Neural progenitor cell (in vitro differentiated cells): ENCODE results near the gene ELAVL4. TPM values are rescaled to one million over a fixed set of nuclear protein-coding genes. Genes with fewer than 3 reads are reported as not detected.

Experiments used
- DNase-seq: peaks from one replicate; pipeline ENCODE4 v3.0.0-alpha.2; 2016; ENCODE audit warnings: low spot score
- H2AFZ ChIP-seq: fragments of 200-600 bp; sonication (generic); replicated peaks from 2 replicates; pipeline ENCODE4 v1.6.1; 2016; ENCODE audit warnings: antibody characterized with exemption
- H3F3A ChIP-seq: fragments of 200-600 bp; sonication (generic); 2 replicates; pipeline ENCODE4 v1.6.1; 2016; ENCODE audit warnings: antibody characterized with exemption, low read depth
- H3K27ac ChIP-seq: fragments of 200-600 bp; sonication (generic); 2 replicates; pipeline ENCODE4 v1.5.1; 2016; ENCODE audit warnings: mild to moderate bottlenecking
- H3K27me3 ChIP-seq: fragments of 200-600 bp; sonication (generic); 2 replicates; pipeline ENCODE4 v1.6.1; 2016; ENCODE audit warnings: mild to moderate bottlenecking, moderate library complexity
- H3K36me3 ChIP-seq: fragments of 200-600 bp; sonication (generic); 2 replicates; pipeline ENCODE4 v1.5.1; 2016
- H3K4me1 ChIP-seq: fragments of 200-600 bp; sonication (generic); 2 replicates; pipeline ENCODE4 v1.6.1; 2016; ENCODE audit warnings: mixed run types
- H3K4me2 ChIP-seq: fragments of 200-600 bp; sonication (generic); 2 replicates; pipeline ENCODE4 v1.6.1; 2016
- H3K4me3 ChIP-seq: fragments of 200-600 bp; sonication (generic); 2 replicates; pipeline ENCODE4 v1.5.1; 2016
- H3K79me2 ChIP-seq: fragments of 200-600 bp; sonication (generic); 2 replicates; pipeline ENCODE4 v1.6.1; 2016; ENCODE audit warnings: low read depth
- H3K9ac ChIP-seq: fragments of 200-600 bp; sonication (generic); 2 replicates; pipeline ENCODE4 v1.6.1; 2016
- H3K9me3 ChIP-seq: fragments of 200-600 bp; sonication (generic); 2 replicates; pipeline ENCODE4 v1.5.1; 2016; ENCODE audit warnings: low read depth
- H4K20me1 ChIP-seq: fragments of 200-600 bp; sonication (generic); 2 replicates; pipeline ENCODE4 v1.6.1; 2016; ENCODE audit warnings: low read depth
- H3K27ac Mint-ChIP-seq: 3 replicates; pipeline ENCODE4 v1.8.0; 2021; ENCODE audit warnings: mixed read lengths
- H3K27me3 Mint-ChIP-seq: 2 replicates; pipeline ENCODE4 v1.8.0; 2022; ENCODE audit warnings: low read depth, mild to moderate bottlenecking, inconsistent platforms, moderate library complexity, mixed read lengths; ENCODE audit not compliant: insufficient read depth
- H3K36me3 Mint-ChIP-seq: 3 replicates; pipeline ENCODE4 v1.8.0; 2021; ENCODE audit warnings: mixed read lengths
- H3K4me1 Mint-ChIP-seq: 3 replicates; pipeline ENCODE4 v1.8.0; 2021; ENCODE audit warnings: mixed read lengths
- H3K4me3 Mint-ChIP-seq: 3 replicates; pipeline ENCODE4 v1.8.0; 2021; ENCODE audit warnings: mild to moderate bottlenecking, moderate library complexity, mixed read lengths
- H3K9me3 Mint-ChIP-seq: 3 replicates; pipeline ENCODE4 v1.8.0; 2020; ENCODE audit warnings: mixed read lengths
- CTCF ChIP-seq: fragments of 200-600 bp; sonication (generic); IDR thresholded peaks from 2 replicates; pipeline ENCODE4 v1.5.1; 2017; ENCODE audit warnings: antibody characterized with exemption, mild to moderate bottlenecking
- EZH2 ChIP-seq: fragments of 200-600 bp; sonication (generic); IDR thresholded peaks from 2 replicates; pipeline ENCODE4 v1.6.1; 2017; ENCODE audit warnings: antibody characterized with exemption, mild to moderate bottlenecking, moderate library complexity
- EZH2phosphoT487 ChIP-seq: fragments of 200-600 bp; sonication (generic); IDR thresholded peaks from 2 replicates; pipeline ENCODE4 v1.6.1; 2017; ENCODE audit warnings: antibody characterized with exemption
- total RNA-seq: library from RNA; depleted of rRNA; stranded (reverse); fragments of >200 nt; gene quantifications from 2 replicates; pipeline ENCODE4 v1.2.3, GENCODE V29; 2015; ENCODE audit warnings: low replicate concordance

ELAVL4 gene
- total RNA-seq, 1 donor from 2014 or later: not detected

DNA sequence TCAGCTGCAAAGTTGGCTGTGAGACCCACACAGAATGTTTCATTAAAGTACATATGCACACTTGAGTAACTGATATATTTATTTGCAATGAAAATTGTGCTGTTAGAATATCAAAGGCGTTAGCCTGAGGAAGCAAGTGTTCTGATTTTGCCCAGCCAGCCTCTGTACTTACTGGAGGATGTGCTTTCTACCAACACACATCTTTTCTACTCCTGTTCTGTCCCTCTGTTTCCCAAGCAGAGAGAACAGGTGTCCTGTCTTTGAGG, 31.4 kb downstream of the ELAVL4 start:
- Histone ChIP-seq H2AFZ (no peak overlapping the region), H3K4me1 (no peaks in the 10 kb centered on the region), H3F3A (no peaks in the 10 kb centered on the region), H3K4me2 (no peak overlapping the region), H3K4me3 (no peak overlapping the region), H3K9ac (no peak overlapping the region), H3K79me2 (no peaks in the 10 kb centered on the region), H3K27me3 (no peaks in the 10 kb centered on the region), H3K27ac (no peak overlapping the region), H4K20me1 (no peaks in the 10 kb centered on the region), H3K36me3 (no peaks in the 10 kb centered on the region), H3K9me3 (peaks cover 4% of the 10 kb centered on the region)
- H3K4me3 Mint-ChIP-seq: no peak overlapping the region
- H3K27ac Mint-ChIP-seq: no peak overlapping the region
- H3K4me1 Mint-ChIP-seq: no peaks in the 10 kb centered on the region
- peaks cover 2% of the 10 kb centered on the region for H3K27me3 Mint-ChIP-seq
- H3K9me3 Mint-ChIP-seq: no peaks in the 10 kb centered on the region
- no peak for DNase-seq
- TF ChIP-seq EZH2 (no peak), CTCF (no peak), EZH2phosphoT487 (no peak)
- H3K36me3 Mint-ChIP-seq: no peaks in the 10 kb centered on the region

DNA sequence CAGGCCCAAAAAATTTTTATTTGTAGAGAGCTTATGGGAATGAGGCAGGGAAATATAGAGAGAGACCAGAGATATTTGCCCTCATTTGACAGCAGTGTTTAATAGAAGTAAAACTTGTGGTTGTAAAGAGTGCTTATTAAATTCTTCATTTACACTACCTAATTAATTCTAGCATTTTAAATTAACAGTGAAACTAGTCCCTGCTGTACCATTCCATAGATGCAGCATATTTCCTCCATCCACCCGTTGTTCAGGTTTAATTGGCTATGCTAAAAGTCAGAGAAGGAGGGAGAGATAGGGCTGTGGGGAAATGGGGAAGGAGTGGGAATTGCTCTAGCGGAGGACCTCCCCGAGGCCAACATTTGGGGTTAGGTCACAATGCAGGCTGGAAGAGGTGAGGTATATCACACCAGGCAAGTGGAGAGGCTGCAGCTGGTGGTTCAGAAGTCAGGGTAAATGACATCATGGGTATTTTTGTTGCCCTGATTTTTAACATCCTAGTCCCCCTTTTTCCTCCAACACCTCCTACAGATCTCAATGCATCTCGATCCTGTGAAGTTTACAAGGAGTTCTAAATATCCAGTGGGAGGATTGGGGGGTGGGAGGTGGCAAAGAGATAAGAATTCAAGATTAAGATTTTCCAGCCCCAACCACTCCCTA, 38.6 kb downstream of the ELAVL4 start:
- Histone ChIP-seq H3K9me3 (peaks cover 20% of the 10 kb centered on the region), H3K36me3 (no peaks in the 10 kb centered on the region), H3K79me2 (no peaks in the 10 kb centered on the region), H4K20me1 (no peaks in the 10 kb centered on the region), H3K9ac (no peak overlapping the region), H3K27me3 (no peaks in the 10 kb centered on the region), H3K4me3 (no peak overlapping the region), H3K27ac (no peak overlapping the region), H3K4me2 (no peak overlapping the region), H3F3A (no peaks in the 10 kb centered on the region), H3K4me1 (no peaks in the 10 kb centered on the region), H2AFZ (no peak overlapping the region)
- H3K9me3 Mint-ChIP-seq: no peaks in the 10 kb centered on the region
- peaks cover 5% of the 10 kb centered on the region for H3K27me3 Mint-ChIP-seq
- no peak overlapping the region for H3K4me3 Mint-ChIP-seq
- H3K36me3 Mint-ChIP-seq: no peaks in the 10 kb centered on the region
- TF ChIP-seq EZH2phosphoT487: no peak
- TF ChIP-seq EZH2: no peak
- TF ChIP-seq CTCF: no peak
- H3K4me1 Mint-ChIP-seq: no peaks in the 10 kb centered on the region
- H3K27ac Mint-ChIP-seq: no peak overlapping the region
- no peak for DNase-seq

DNA sequence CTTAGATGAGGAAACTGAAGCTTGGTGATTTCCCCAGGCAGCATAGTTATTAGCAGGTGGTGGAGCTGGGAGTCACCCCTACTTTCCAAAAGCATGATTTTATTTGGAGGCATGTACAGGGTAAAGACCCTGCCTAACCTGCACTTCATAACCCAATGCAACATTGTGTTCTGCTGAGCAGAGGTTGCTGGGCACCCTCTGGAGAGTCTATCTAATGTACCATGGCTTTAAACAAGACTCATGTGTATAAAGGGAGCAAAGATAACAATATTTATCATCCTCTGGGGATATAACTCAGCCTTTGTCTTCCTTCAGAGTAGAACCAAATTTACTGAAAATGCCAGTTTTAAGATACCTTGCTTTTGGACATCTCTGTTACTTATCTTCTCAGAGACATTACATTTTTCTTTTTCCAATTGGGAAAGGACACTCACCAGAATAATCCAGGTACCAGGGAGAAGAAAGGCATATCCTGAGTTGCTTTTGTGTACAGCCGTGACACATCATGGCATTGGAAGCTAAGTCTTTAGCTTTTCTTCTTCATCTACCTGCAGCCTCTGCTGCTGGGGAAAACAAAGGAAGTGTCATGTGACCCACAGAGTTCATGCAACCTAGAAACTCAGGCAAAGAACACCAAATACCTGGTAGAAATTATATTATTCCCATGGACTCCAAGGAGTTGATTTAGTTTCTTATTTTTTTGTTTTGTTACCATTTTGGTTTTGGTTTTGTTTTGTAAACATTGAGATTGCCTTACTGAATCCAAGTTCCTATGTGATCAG, 39.6 kb downstream of the ELAVL4 start:
- no peak overlapping the region for H3K27ac Mint-ChIP-seq
- Histone ChIP-seq H3K4me2 (no peak overlapping the region), H3F3A (no peaks in the 10 kb centered on the region), H3K9me3 (peaks cover 26% of the 10 kb centered on the region), H3K4me3 (no peak overlapping the region), H3K9ac (no peak overlapping the region), H3K4me1 (no peaks in the 10 kb centered on the region), H3K79me2 (no peaks in the 10 kb centered on the region), H2AFZ (no peak overlapping the region), H3K36me3 (no peaks in the 10 kb centered on the region), H4K20me1 (no peaks in the 10 kb centered on the region), H3K27ac (no peak overlapping the region), H3K27me3 (no peaks in the 10 kb centered on the region)
- no peak for TF ChIP-seq EZH2phosphoT487
- TF ChIP-seq EZH2: no peak
- no peak for TF ChIP-seq CTCF
- H3K4me3 Mint-ChIP-seq: no peak overlapping the region
- no peaks in the 10 kb centered on the region for H3K36me3 Mint-ChIP-seq
- H3K4me1 Mint-ChIP-seq: no peaks in the 10 kb centered on the region
- DNase-seq: no peak
- peaks cover 5% of the 10 kb centered on the region for H3K27me3 Mint-ChIP-seq
- no peaks in the 10 kb centered on the region for H3K9me3 Mint-ChIP-seq
